Ovary (tissue), 9 donors: ENCODE results near the gene TRPT1. TPM values are rescaled to one million over a fixed set of nuclear protein-coding genes. Genes with fewer than 3 reads are reported as not detected.
A peak's percentile ranks its signal among the peaks of the same experiment; 100 is the strongest.
"Not testable (repeated sequence)": the region's sequence is repeated elsewhere in the genome, so short reads cannot be mapped to it uniquely, and the experiment has no call there.

Source experiments
- DNase-seq, 5 donors: peaks; one replicate each; pipeline ENCODE4 v3.0.0-alpha.2; 2019 to 2020
- H3K27ac ChIP-seq, 2 donors: fragments of 200-600 bp; one replicate each; pipeline versions ENCODE4 v1.5.1 to v1.8.0; 2019 to 2022
- H3K27me3 ChIP-seq: fragments of 200-600 bp; one replicate; pipeline ENCODE4 v1.8.0; 2022
- H3K36me3 ChIP-seq: fragments of 200-600 bp; sonication (generic); one replicate; pipeline ENCODE4 v1.5.1; 2019
- H3K4me1 ChIP-seq: one replicate; pipeline ENCODE4 v1.8.1; 2013; ENCODE audit warnings: mild to moderate bottlenecking, moderate library complexity; ENCODE audit not compliant: insufficient read depth
- H3K4me3 ChIP-seq: fragments of 200-600 bp; sonication (generic); one replicate; pipeline ENCODE4 v1.5.1; 2017
- H3K9me3 ChIP-seq, 2 donors: fragments of 200-600 bp in 1 of 2; sonication (generic) in 1 of 2; one replicate each; pipeline versions ENCODE4 v1.5.1 to v1.8.1; 2013 to 2019; ENCODE audit warnings: mild to moderate bottlenecking in 1 of 2, moderate library complexity in 1 of 2
- EP300 ChIP-seq: sonication (generic); formaldehyde crosslinking; IDR thresholded peaks from one replicate; pipeline ENCODE4 v1.6.1; 2017; ENCODE audit warnings: antibody characterized with exemption
- POLR2A ChIP-seq: fragments of 450-650 bp; IDR thresholded peaks from one replicate; pipeline ENCODE4 v1.6.1; 2017; ENCODE audit warnings: antibody characterized with exemption, mild to moderate bottlenecking, moderate library complexity
- WGBS, 3 donors: extraction: QIAGEN DNeasy Blood & Tissue Kit in 1 of 3; methylation state at CpG; one replicate each; pipeline versions ENCODE4 v1.1.5 to v1.1.7; 2013 to 2017; 5-methylcytosine and 5-hydroxymethylcytosine counted together
- intact Hi-C, 4 donors: fragments of 100-400 bp; cut with DNase I; formaldehyde crosslinking; loops; one replicate each; pipeline versions ENCODE4 v1.11.0 to v1.15.1; 2022 to 2023
- polyA plus RNA-seq, 2 donors: library from polyadenylated mRNA; stranded (reverse); fragments of 200-250 nt in 1 of 2; fragments of 350-450 nt in 1 of 2; fragmentation: Illumina TruSeq in 1 of 2; extraction: RNeasy Lipid Tissue Mini Kit (QIAGEN cat#74804) in 1 of 2; gene quantifications; one replicate each; pipeline ENCODE4 v1.2.3, GENCODE V29; 2013 to 2014
- total RNA-seq, 7 donors: library from RNA; depleted of rRNA in 2 of 7; stranded (reverse); fragments of >200 nt in 2 of 7; fragmentation: NEBNext Ultra II Directional in 3 of 7; extraction: Animal tissue kit (Norgen Biotek cat#: 25700) in 3 of 7; gene quantifications; one replicate each; pipeline versions ENCODE4 v1.1.0 to v1.2.4, GENCODE V29; 2016 to 2023
- TF ChIP-seq, protein P1 (sequence below), 3 donors: fragments of 450-650 bp in 2 of 3; fragments of 200-600 bp in 1 of 3; IDR thresholded peaks; one replicate each; pipeline versions ENCODE4 v1.5.1 to v1.8.0; 2016 to 2022; ENCODE audit warnings: antibody characterized with exemption in 3 of 3, mild to moderate bottlenecking in 1 of 3
- donor health status: DM: no; HTN: no; CAD: no; lungs with moderate emphysema.
- donor health status: DM: no; HTN: no; CAD: no.
- donor health status: Bipolar disorder and iron deficiency.
- donor health status: DM: yes; HTN: yes; CAD: no.
- donor health status: DM: no; HTN: no; CAD: no.
- donor health status: DM: yes; HTN: yes; CAD: no.

TRPT1 gene
- total and polyA plus RNA-seq, 9 donors, result 16.6 to 41.4 (median 32.6) TPM

DNA sequence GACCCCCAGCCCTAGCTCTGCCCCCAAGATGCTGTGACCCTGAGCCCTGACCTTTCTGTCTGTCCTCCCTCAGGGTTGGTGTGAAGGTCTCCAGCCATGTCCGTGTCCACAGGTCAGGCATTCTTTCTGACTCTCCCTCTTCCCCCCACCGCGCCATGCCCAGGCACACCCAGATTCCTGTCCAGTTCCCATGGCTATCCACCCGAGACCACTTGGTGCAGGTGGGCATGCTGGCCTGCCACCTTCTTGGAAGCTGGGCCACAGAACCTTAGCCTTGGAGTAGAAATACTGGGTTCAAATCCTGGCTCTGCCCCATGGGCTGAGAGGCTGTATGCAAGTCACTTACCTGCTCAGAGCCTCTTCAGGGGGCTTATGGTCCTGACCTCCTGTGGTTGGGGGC lies 23.1 kb upstream of the TRPT1 start:
- Histone ChIP-seq H3K4me3 (no peak overlapping the region), H3K4me1 (peaks cover 15% of the 10 kb centered on the region), H3K9me3 (no peaks in the 10 kb centered on the region), H3K27ac (no peak overlapping the region), H3K27me3 (no peaks in the 10 kb centered on the region), H3K36me3 (no peaks in the 10 kb centered on the region)
- intact Hi-C loops, result no loop called here
- WGBS, 3 donors, result 92 to 95% (median 94%) methylated on average over 4 of the region's 4 CpGs
- TF ChIP-seq EP300 (no peak), POLR2A (no peak)
- TF ChIP-seq, protein P1, sequence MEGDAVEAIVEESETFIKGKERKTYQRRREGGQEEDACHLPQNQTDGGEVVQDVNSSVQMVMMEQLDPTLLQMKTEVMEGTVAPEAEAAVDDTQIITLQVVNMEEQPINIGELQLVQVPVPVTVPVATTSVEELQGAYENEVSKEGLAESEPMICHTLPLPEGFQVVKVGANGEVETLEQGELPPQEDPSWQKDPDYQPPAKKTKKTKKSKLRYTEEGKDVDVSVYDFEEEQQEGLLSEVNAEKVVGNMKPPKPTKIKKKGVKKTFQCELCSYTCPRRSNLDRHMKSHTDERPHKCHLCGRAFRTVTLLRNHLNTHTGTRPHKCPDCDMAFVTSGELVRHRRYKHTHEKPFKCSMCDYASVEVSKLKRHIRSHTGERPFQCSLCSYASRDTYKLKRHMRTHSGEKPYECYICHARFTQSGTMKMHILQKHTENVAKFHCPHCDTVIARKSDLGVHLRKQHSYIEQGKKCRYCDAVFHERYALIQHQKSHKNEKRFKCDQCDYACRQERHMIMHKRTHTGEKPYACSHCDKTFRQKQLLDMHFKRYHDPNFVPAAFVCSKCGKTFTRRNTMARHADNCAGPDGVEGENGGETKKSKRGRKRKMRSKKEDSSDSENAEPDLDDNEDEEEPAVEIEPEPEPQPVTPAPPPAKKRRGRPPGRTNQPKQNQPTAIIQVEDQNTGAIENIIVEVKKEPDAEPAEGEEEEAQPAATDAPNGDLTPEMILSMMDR (IDR thresholded peaks at IDR 0.05), result no peak
- DNase-seq, result no peak

- TF ChIP-seq EP300, result no peak
- TF ChIP-seq POLR2A, result no peak
- TF ChIP-seq, protein P1 (IDR thresholded peaks at IDR 0.05), result no peak
- H3K9me3 ChIP-seq, result no peaks in the 10 kb centered on the region
- intact Hi-C loops, result no loop called here
- no peak overlapping the region for H3K27ac ChIP-seq
- WGBS, 3 donors, result 74 to 91% (median 83%) methylated on average over 5 to 7 of the region's 7 CpGs
- H3K4me1 ChIP-seq, result peaks cover 15% of the 10 kb centered on the region
- H3K4me3 ChIP-seq, result no peak overlapping the region
- DNase-seq, result no peak
- no peaks in the 10 kb centered on the region for H3K27me3 ChIP-seq
- no peaks in the 10 kb centered on the region for H3K36me3 ChIP-seq
Observed at GRCh38 chr11:64248578-64248977, 22.6 kb upstream of the TRPT1 start.

DNA sequence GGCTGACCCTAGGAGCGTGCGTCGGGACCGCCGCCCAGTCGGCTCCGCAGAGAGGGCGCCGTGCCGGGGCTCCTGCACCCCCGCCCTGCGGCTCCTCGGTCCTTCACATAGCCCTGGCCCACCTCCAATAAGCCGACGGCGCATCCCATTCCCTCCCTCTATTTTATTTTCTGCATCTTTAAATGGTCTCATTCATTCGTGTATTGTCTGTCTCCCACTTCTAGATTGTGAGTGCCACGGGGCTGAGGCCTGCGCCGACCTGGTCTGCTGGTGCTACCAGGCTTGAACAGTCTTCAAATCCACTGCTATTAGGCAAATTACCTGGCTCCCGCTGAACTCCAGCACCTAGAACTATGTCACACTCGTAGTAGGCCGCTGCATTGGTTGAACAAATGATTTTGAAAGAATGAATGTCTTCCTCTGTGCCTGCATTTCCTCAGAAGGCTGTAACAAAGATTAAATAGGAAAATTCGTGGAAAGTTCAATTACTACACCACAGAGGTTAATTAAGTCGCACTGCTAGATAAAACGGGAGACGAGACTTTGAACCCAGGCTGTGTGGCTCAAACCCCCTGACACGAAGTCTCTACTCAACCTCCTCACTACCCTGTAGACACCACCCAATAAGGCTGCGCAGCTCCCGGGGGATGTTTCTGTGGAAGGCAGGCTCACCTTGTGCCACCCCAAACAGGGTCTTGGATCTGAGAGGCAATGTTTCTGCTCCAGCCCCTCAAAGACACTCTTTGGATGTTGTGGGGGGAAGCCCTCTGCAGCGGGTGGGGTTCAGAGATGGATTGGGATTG lies 21.9 kb upstream of the TRPT1 start:
- Histone ChIP-seq H3K9me3 (no peaks in the 10 kb centered on the region), H3K27ac (peak overlapping the region; percentile 16 to 69), H3K36me3 (no peaks in the 10 kb centered on the region), H3K4me1 (peaks cover 15% of the 10 kb centered on the region), H3K4me3 (peak overlapping the region; percentile 64), H3K27me3 (no peaks in the 10 kb centered on the region)
- TF ChIP-seq POLR2A, result no peak
- no peak for TF ChIP-seq EP300
- TF ChIP-seq, protein P1 (IDR thresholded peaks at IDR 0.05), result no peak
- intact Hi-C loops, result no loop called here
- DNase-seq, result peak in 2 of 5 donors; percentile 53 to 71
- WGBS, 3 donors, result 34 to 35% (median 34%) methylated on average over 31 of the region's 31 CpGs

DNA sequence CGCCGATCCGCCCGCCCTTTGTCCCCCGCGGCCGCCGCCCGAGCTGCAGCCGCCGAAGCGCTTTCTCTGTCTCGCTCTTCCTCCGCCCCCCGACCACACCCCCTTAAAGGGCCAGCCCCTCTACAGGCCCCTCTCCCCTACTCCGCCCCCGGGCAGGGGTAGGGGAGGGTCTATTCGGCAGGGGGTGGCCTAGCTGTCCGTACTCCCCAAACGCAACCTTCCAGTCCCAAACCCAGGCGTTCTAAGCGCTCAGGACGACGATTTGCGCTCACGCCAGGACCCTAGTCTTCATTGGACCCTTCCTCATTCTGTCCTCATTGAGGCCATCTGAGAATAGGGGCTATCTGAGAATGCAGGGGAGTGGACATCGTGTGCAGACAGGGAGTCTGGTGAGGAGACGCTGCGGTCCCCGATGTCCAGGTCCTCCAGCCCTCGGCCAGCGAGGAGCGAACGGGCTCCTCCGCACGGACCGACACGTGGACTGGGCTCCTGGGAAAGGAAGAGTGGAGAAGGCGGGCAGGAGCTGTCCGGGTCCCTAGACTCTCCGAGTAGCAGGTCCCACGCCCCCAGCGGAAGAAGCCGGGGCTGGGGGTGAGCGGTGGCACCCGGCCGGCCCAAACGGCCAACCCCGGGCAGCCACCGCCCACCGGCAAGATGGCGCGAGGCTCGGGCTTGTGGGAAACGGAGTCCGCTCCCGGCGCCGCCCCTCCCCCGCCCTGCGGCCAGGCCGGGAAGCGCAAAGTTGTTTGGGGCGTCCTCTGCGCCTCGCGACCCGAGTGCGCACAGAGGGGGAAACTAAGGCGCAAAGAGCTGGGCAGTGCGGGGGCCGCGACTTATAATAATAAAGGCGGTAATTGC lies 21.1 kb upstream of the TRPT1 start, which contains the start of gene PPP1R14B:
TSS of gene PPP1R14B (minus strand) at position 73 of the 858 bp plus-strand sequence. CDS start 270 bp downstream, outside the sequence.
- H3K27me3 ChIP-seq, result no peaks in the 10 kb centered on the region
- H3K36me3 ChIP-seq, result no peaks in the 10 kb centered on the region
- peak within 1 kb of the TSS; percentile 64 for H3K4me3 ChIP-seq
- intact Hi-C loops, result no loop called here
- peaks cover 16% of the 10 kb centered on the region for H3K4me1 ChIP-seq
- peak within 1 kb of the TSS; percentile 41 to 69 for H3K27ac ChIP-seq
- no peaks in the 10 kb centered on the region for H3K9me3 ChIP-seq
- TF ChIP-seq EP300 (no peak), POLR2A (no peak)
- TF ChIP-seq, protein P1 (IDR thresholded peaks at IDR 0.05), result peak in 1 of 3 donors; percentile 29
- WGBS, 3 donors, result 0 to 1% (median 1%) methylated on average over 34 to 72 of the region's 74 CpGs
- peak; percentile 84 to 91 (median 88) for DNase-seq

DNA sequence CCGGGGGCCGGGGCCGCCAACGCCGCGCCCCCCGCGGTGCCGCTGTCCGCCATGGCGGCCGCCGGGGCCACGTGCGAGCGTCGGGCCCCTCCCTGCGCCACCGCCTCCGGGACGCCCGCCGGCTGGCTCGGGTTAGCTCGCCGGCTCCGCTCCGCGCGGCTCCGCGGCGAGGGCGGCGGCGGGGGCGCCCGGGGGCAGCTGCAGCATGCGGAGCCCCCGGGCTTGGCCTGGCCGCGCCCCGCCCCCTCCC lies 20.6 kb upstream of the TRPT1 start:
- intact Hi-C loops, H3K27ac ChIP-seq, DNase-seq, H3K9me3 ChIP-seq, H3K36me3 ChIP-seq, H3K27me3 ChIP-seq: not testable (repeated sequence)
- Histone ChIP-seq H3K4me3 (peak overlapping the region; percentile 64), H3K4me1 (peaks cover 16% of the 10 kb centered on the region)
- WGBS, 3 donors, result 0 to 3% (median 0%) methylated on average over 11 to 41 of the region's 43 CpGs
